ENCODE results near the gene CFAP58.

Gene CFAP58

DNA sequence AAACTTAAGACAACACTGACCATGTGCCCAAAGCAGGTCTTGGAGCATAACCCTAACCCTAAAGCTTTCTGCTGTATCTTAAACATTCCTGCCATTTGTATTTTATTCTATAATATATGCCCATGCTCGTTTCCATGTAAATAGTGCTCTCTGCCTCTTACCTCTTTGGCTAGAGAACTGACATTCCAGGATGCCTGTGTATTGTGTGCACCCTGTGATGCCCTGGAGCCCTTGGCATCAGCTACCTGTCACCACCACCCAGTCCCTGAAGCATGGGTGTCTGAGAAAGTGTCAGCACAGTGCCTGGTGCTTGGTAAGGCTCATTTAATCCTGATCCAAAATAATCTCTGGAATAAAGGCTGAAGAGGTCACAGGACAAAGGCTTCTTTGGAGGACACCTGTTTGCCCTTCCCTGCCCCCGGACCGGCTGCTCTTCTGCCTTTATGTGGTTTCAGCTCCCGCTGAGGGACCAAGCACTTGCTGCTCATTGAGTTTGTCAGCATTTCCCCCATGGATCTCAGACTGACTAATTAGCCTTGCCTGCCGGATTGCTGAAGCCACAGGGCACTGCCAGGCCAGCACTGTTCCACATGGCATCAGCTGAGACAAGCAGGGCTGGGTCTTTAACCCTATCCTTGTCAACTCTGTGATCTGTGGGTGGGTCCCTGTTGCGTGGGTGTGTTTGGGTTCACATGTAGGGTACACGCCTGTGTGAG, 148.4 kb downstream of the CFAP58 start:
- Histone ChIP-seq H3K27me3 (no peaks in the 10 kb centered on the region), H3K36me3 (no peaks in the 10 kb centered on the region), H3K4me3 (ENCODE audit: low read depth, low read length) (no peak overlapping the region), H3K4me1 (no peaks in the 10 kb centered on the region), H3K9me3 (no peaks in the 10 kb centered on the region)
- DNase-seq: no peak
- TF ChIP-seq, protein P1, sequence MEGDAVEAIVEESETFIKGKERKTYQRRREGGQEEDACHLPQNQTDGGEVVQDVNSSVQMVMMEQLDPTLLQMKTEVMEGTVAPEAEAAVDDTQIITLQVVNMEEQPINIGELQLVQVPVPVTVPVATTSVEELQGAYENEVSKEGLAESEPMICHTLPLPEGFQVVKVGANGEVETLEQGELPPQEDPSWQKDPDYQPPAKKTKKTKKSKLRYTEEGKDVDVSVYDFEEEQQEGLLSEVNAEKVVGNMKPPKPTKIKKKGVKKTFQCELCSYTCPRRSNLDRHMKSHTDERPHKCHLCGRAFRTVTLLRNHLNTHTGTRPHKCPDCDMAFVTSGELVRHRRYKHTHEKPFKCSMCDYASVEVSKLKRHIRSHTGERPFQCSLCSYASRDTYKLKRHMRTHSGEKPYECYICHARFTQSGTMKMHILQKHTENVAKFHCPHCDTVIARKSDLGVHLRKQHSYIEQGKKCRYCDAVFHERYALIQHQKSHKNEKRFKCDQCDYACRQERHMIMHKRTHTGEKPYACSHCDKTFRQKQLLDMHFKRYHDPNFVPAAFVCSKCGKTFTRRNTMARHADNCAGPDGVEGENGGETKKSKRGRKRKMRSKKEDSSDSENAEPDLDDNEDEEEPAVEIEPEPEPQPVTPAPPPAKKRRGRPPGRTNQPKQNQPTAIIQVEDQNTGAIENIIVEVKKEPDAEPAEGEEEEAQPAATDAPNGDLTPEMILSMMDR (IDR thresholded peaks at IDR 0.05; ENCODE audit: low read depth, low read length): no peak

DNA sequence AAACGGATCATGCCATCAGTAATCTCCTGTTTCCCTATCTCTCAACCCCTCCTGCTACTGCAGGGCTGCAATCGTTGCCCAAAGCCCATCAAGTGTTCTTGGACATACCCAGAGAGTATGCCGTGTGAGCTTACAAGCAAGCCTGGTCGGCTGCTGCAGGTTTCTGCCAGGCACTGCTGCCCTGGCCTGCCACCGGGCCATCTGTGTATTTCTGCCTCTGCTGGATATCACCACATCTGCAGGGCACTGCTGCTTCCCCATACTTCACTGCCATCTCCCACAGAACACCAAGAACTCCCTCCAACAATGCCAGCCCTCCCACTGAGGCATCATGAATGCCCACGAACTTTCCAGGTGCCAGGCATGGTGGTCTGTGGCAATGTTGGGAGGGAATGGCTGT, 149.3 kb downstream of the CFAP58 start:
- no peak for DNase-seq
- Histone ChIP-seq H3K27me3 (no peaks in the 10 kb centered on the region), H3K36me3 (no peaks in the 10 kb centered on the region), H3K9me3 (no peaks in the 10 kb centered on the region), H3K4me1 (no peaks in the 10 kb centered on the region), H3K4me3 (ENCODE audit: low read depth, low read length) (no peak overlapping the region)
- TF ChIP-seq, protein P1 (IDR thresholded peaks at IDR 0.05; ENCODE audit: low read depth, low read length): no peak

Measured in BE2C (cell line).